T-helper 1 cell (primary cell): Measurements from ENCODE around the gene CDH8.

Experiments
- DNase-seq, 5 donors: peaks; one replicate each; pipeline ENCODE4 v3.0.0-alpha.2; 2012 to 2020
- total RNA-seq, 4 donors: gene quantifications; one replicate each; lab custom pipeline; 2026; lab: John Stamatoyannopoulos, UW

Gene CDH8
- 0 to 0.08 (median 0) reads per million in 4 donors for total RNA-seq

- no peak for DNase-seq
Measured at GRCh38 chr16:62036101-62036801, at the start of gene CDH8. Gene CDH8, minus strand, starts transcription at chr16:62036438. Its CDS starts 15,035 bp downstream, at chr16:62021403.

GRCh38 chr16:62079236-62079635 lies 43.0 kb upstream of the CDH8 start:
- no peak for DNase-seq

- no peak for DNase-seq
Measured at GRCh38 chr16:62077998-62078397, 41.8 kb upstream of the CDH8 start.

GRCh38 chr16:62076886-62077285 lies 40.6 kb upstream of the CDH8 start:
- no peak for DNase-seq

- DNase-seq = no peak
Measured at GRCh38 chr16:62068747-62069146, 32.5 kb upstream of the CDH8 start.

- no peak for DNase-seq
Measured at GRCh38 chr16:62067981-62068380, 31.7 kb upstream of the CDH8 start.

- DNase-seq = no peak
Measured at GRCh38 chr16:62067182-62067581, 30.9 kb upstream of the CDH8 start.

GRCh38 chr16:62066747-62067146 lies 30.5 kb upstream of the CDH8 start:
- DNase-seq = no peak

- DNase-seq = no peak
Measured at GRCh38 chr16:62064173-62064572, 27.9 kb upstream of the CDH8 start.

- DNase-seq = no peak
Measured at GRCh38 chr16:62060089-62060488, 23.9 kb upstream of the CDH8 start.

GRCh38 chr16:62059527-62059926 lies 23.3 kb upstream of the CDH8 start:
- DNase-seq = no peak

- DNase-seq = no peak
Measured at GRCh38 chr16:62058412-62058811, 22.2 kb upstream of the CDH8 start.

GRCh38 chr16:62051942-62052341 lies 15.7 kb upstream of the CDH8 start:
- no peak for DNase-seq

GRCh38 chr16:62050793-62051192 lies 14.6 kb upstream of the CDH8 start:
- DNase-seq = no peak

- no peak for DNase-seq
Measured at GRCh38 chr16:62046801-62047200, 10.6 kb upstream of the CDH8 start.

GRCh38 chr16:62041401-62041800 lies 5.2 kb upstream of the CDH8 start:
- DNase-seq = no peak

- DNase-seq = no peak
Measured at GRCh38 chr16:62038646-62039045, 2.4 kb upstream of the CDH8 start.

- no peak for DNase-seq
Measured at GRCh38 chr16:62038225-62038624, 2.0 kb upstream of the CDH8 start.

- no peak for DNase-seq
Measured at GRCh38 chr16:62036802-62037135, 531 bp upstream of the CDH8 start.

GRCh38 chr16:62035115-62036092 lies 834 bp downstream of the CDH8 start:
- DNase-seq = no peak

- DNase-seq = no peak
Measured at GRCh38 chr16:62034231-62035114, 1.8 kb downstream of the CDH8 start.

GRCh38 chr16:62033065-62033464 lies 3.2 kb downstream of the CDH8 start:
- DNase-seq = no peak

- no peak for DNase-seq
Measured at GRCh38 chr16:62029947-62030346, 6.3 kb downstream of the CDH8 start.
